Neural cell (in vitro differentiated cells): Measurements from ENCODE around the gene TAS2R41. TPM values are rescaled to one million over a fixed set of nuclear protein-coding genes. Genes with fewer than 3 reads are reported as not detected.

Source experiments
- H2AFZ ChIP-seq: fragments of 200-600, 300-800 bp; sonication (generic), shearing (Covaris generic); 2 replicates; pipeline ENCODE4 v1.6.0; 2014; ENCODE audit warnings: low read depth, mild to moderate bottlenecking, antibody characterized with exemption, low read length, moderate library complexity
- H3F3A ChIP-seq: fragments of 200-600 bp; shearing (Covaris generic); 2 replicates; pipeline ENCODE4 v1.6.1; 2016; ENCODE audit warnings: mild to moderate bottlenecking, moderate library complexity, mixed read lengths, antibody characterized with exemption, low read length; ENCODE audit not compliant: insufficient read depth, poor library complexity, severe bottlenecking
- H3K27ac ChIP-seq: fragments of 200-600, 300-800 bp; sonication (generic), shearing (Covaris generic); 2 replicates; pipeline ENCODE4 v1.5.1; 2014; ENCODE audit warnings: mild to moderate bottlenecking, low read length, moderate library complexity
- H3K27me3 ChIP-seq: fragments of 300-800, 200-600 bp; sonication (generic), shearing (Covaris generic); 2 replicates; pipeline ENCODE4 v1.6.0; 2014; ENCODE audit warnings: mild to moderate bottlenecking, low read depth, low read length, moderate library complexity; ENCODE audit not compliant: insufficient read depth
- H3K36me3 ChIP-seq: fragments of 300-800, 200-600 bp; sonication (generic), shearing (Covaris generic); 2 replicates; pipeline ENCODE4 v1.5.1; 2014; ENCODE audit warnings: mild to moderate bottlenecking, antibody characterized with exemption, low read length, moderate library complexity; ENCODE audit not compliant: insufficient read depth
- H3K4me2 ChIP-seq: fragments of 300-800, 200-600 bp; sonication (generic), shearing (Covaris generic); 2 replicates; pipeline ENCODE4 v1.6.0; 2014; ENCODE audit warnings: mild to moderate bottlenecking, low read length
- H3K4me3 ChIP-seq: fragments of 300-800, 200-600 bp; sonication (generic), shearing (Covaris generic); 2 replicates; pipeline ENCODE4 v1.5.1; 2014; ENCODE audit warnings: mild to moderate bottlenecking, low read length, moderate library complexity
- H3K79me2 ChIP-seq: fragments of 200-600 bp; shearing (Covaris generic); replicated peaks from 2 replicates; pipeline ENCODE4 v1.6.0; 2014; ENCODE audit warnings: mild to moderate bottlenecking, low read length, moderate library complexity; ENCODE audit not compliant: insufficient read depth
- H3K9ac ChIP-seq: fragments of 300-800, 200-600 bp; sonication (generic), shearing (Covaris generic); 2 replicates; pipeline ENCODE4 v1.6.1; 2016; ENCODE audit warnings: mild to moderate bottlenecking, low read length, mixed read lengths
- H3K9me2 ChIP-seq: fragments of 200-600 bp; shearing (Covaris generic); 2 replicates; pipeline ENCODE4 v1.6.1; 2016; ENCODE audit warnings: mild to moderate bottlenecking, low read length, mixed read lengths; ENCODE audit not compliant: insufficient read depth
- H3K9me3 ChIP-seq: fragments of 200-600, 300-800 bp; sonication (generic), shearing (Covaris generic); 2 replicates; pipeline ENCODE4 v1.6.1; 2016; ENCODE audit warnings: mild to moderate bottlenecking, mixed run types, low read length, moderate library complexity, mixed read lengths
- H4K20me1 ChIP-seq: fragments of 200-600 bp; shearing (Covaris generic); 2 replicates; pipeline ENCODE4 v1.6.1; 2016; ENCODE audit warnings: mild to moderate bottlenecking, mixed run types; ENCODE audit not compliant: insufficient read depth
- CTCF ChIP-seq: fragments of 450-650 bp; IDR thresholded peaks from 2 replicates; pipeline ENCODE4 v1.5.1; 2014; ENCODE audit warnings: antibody characterized with exemption, mild to moderate bottlenecking, moderate library complexity; ENCODE audit not compliant: poor library complexity, severe bottlenecking
- EP300 ChIP-seq: fragments of 450-650 bp; conservative IDR thresholded peaks from 2 replicates; pipeline ENCODE4 v1.6.1; 2014; ENCODE audit warnings: antibody characterized with exemption, mild to moderate bottlenecking, moderate library complexity; ENCODE audit not compliant: poor library complexity, severe bottlenecking
- EZH2 ChIP-seq: fragments of 200-600, 300-800 bp; shearing (Covaris generic), sonication (generic); IDR thresholded peaks from 2 replicates; pipeline ENCODE4 v1.6.1; 2014; ENCODE audit warnings: antibody characterized with exemption, low read length, borderline replicate concordance, mild to moderate bottlenecking; ENCODE audit not compliant: insufficient read depth, poor library complexity, severe bottlenecking
- MXI1 ChIP-seq: fragments of 450-650 bp; conservative IDR thresholded peaks from 2 replicates; pipeline ENCODE4 v1.6.1; 2014; ENCODE audit warnings: antibody characterized with exemption, mild to moderate bottlenecking; ENCODE audit not compliant: poor library complexity, severe bottlenecking
- POLR2AphosphoS5 ChIP-seq: IDR thresholded peaks from 2 replicates; pipeline ENCODE4 v1.6.1; 2012
- RAD21 ChIP-seq: fragments of 450-650 bp; conservative IDR thresholded peaks from 2 replicates; pipeline ENCODE4 v1.6.1; 2014; ENCODE audit warnings: antibody characterized with exemption, mild to moderate bottlenecking, moderate library complexity
- SMC3 ChIP-seq: fragments of 450-650 bp; conservative IDR thresholded peaks from 2 replicates; pipeline ENCODE4 v1.6.1; 2014; ENCODE audit warnings: antibody characterized with exemption, mild to moderate bottlenecking, moderate library complexity; ENCODE audit not compliant: poor library complexity
- TAF1 ChIP-seq: IDR thresholded peaks from 2 replicates; pipeline ENCODE4 v1.6.1; 2012; ENCODE audit warnings: low read depth
- polyA plus RNA-seq: library from polyadenylated mRNA; depleted of rRNA; stranded (reverse); fragments of >200 nt; gene quantifications from 2 replicates; pipeline ENCODE4 v1.2.3, GENCODE V29; 2014
- TF ChIP-seq, protein P1 (sequence below): IDR thresholded peaks from 2 replicates; pipeline ENCODE4 v1.6.1; 2012; ENCODE audit warnings: borderline replicate concordance

Gene TAS2R41
- polyA plus RNA-seq, 1 donor from 2014 or later: not detected

GRCh38 chr7:143460271-143460979, 17.2 kb upstream of the TAS2R41 start:
- Histone ChIP-seq H3K4me3 (no peak overlapping the region), H3K9me2 (no peaks in the 10 kb centered on the region), H4K20me1 (no peaks in the 10 kb centered on the region), H2AFZ (no peak overlapping the region), H3K27me3 (no peaks in the 10 kb centered on the region), H3K27ac (no peak overlapping the region), H3K79me2 (no peaks in the 10 kb centered on the region), H3K4me2 (no peak overlapping the region), H3K9me3 (no peaks in the 10 kb centered on the region), H3K9ac (no peak overlapping the region), H3K36me3 (no peaks in the 10 kb centered on the region), H3F3A (no peaks in the 10 kb centered on the region)
- TF ChIP-seq MXI1: no peak
- TF ChIP-seq, protein P1, sequence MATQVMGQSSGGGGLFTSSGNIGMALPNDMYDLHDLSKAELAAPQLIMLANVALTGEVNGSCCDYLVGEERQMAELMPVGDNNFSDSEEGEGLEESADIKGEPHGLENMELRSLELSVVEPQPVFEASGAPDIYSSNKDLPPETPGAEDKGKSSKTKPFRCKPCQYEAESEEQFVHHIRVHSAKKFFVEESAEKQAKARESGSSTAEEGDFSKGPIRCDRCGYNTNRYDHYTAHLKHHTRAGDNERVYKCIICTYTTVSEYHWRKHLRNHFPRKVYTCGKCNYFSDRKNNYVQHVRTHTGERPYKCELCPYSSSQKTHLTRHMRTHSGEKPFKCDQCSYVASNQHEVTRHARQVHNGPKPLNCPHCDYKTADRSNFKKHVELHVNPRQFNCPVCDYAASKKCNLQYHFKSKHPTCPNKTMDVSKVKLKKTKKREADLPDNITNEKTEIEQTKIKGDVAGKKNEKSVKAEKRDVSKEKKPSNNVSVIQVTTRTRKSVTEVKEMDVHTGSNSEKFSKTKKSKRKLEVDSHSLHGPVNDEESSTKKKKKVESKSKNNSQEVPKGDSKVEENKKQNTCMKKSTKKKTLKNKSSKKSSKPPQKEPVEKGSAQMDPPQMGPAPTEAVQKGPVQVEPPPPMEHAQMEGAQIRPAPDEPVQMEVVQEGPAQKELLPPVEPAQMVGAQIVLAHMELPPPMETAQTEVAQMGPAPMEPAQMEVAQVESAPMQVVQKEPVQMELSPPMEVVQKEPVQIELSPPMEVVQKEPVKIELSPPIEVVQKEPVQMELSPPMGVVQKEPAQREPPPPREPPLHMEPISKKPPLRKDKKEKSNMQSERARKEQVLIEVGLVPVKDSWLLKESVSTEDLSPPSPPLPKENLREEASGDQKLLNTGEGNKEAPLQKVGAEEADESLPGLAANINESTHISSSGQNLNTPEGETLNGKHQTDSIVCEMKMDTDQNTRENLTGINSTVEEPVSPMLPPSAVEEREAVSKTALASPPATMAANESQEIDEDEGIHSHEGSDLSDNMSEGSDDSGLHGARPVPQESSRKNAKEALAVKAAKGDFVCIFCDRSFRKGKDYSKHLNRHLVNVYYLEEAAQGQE: no peak
- TF ChIP-seq EP300: no peak
- TF ChIP-seq EZH2: no peak
- TF ChIP-seq POLR2AphosphoS5: no peak
- no peak for TF ChIP-seq TAF1
- no peak for TF ChIP-seq CTCF
- no peak for TF ChIP-seq RAD21
- TF ChIP-seq SMC3: no peak

DNA sequence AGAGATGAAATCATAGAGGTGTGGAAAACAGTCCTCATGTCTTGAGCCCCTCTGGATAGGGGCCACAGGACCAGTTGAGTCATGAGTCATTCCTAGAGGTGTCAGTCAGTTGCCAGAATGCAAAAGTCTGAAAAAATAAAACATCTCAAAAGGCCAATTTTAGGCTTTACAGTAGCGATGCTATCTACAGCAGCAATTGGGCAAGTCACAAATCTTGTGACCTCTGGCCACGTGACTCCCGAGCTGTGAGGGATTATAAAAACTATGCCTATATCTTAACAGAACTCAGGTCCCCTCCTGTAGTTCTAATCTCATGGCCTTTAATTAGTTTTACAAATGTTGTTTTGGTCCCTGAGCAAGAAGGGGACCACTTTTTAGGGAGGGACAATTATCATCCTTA, 15.6 kb upstream of the TAS2R41 start:
- H4K20me1 ChIP-seq: no peaks in the 10 kb centered on the region

More for the DNA sequence above, 15.6 kb upstream of the TAS2R41 start:
- H3K27ac ChIP-seq: no peak overlapping the region
- H2AFZ ChIP-seq: no peak overlapping the region
- H3K36me3 ChIP-seq: no peaks in the 10 kb centered on the region
- H3K9ac ChIP-seq: no peak overlapping the region
- H3K79me2 ChIP-seq: no peaks in the 10 kb centered on the region
- H3K9me3 ChIP-seq: no peaks in the 10 kb centered on the region
- no peak overlapping the region for H3K4me3 ChIP-seq
- no peaks in the 10 kb centered on the region for H3F3A ChIP-seq
- H3K9me2 ChIP-seq: no peaks in the 10 kb centered on the region
- no peak for TF ChIP-seq CTCF
- no peak for TF ChIP-seq POLR2AphosphoS5
- no peak for TF ChIP-seq SMC3
- TF ChIP-seq EP300: no peak
- TF ChIP-seq RAD21: no peak
- TF ChIP-seq TAF1: no peak
- TF ChIP-seq MXI1: no peak
- TF ChIP-seq EZH2: no peak
- TF ChIP-seq, protein P1: no peak
- H3K27me3 ChIP-seq: no peaks in the 10 kb centered on the region
- no peak overlapping the region for H3K4me2 ChIP-seq
